Large intestine (tissue), 3 donors: Measurements from ENCODE around the gene RAB11A. TPM values are rescaled to one million over a fixed set of nuclear protein-coding genes. Genes with fewer than 3 reads are reported as not detected.

Source experiments
- DNase-seq, 2 donors: peaks; one replicate each; pipeline versions ENCODE4 v3.0.0 to v3.0.0-alpha.2; 2013
- H3K27ac ChIP-seq: one replicate; pipeline ENCODE4 v1.5.1; 2013; ENCODE audit warnings: low read length
- H3K27me3 ChIP-seq: 2 replicates; pipeline ENCODE4 v1.6.1; 2013; ENCODE audit warnings: low read length; ENCODE audit not compliant: control insufficient read depth, insufficient read depth
- H3K36me3 ChIP-seq: 2 replicates; pipeline ENCODE4 v1.6.1; 2013; ENCODE audit warnings: low read length; ENCODE audit not compliant: control insufficient read depth, insufficient read depth
- H3K4me1 ChIP-seq: one replicate; pipeline ENCODE4 v1.6.1; 2013; ENCODE audit warnings: low read length; ENCODE audit not compliant: control insufficient read depth, insufficient read depth
- H3K4me3 ChIP-seq: one replicate; pipeline ENCODE4 v1.5.1; 2013; ENCODE audit warnings: low read length
- H3K9me3 ChIP-seq: one replicate; pipeline ENCODE4 v1.6.1; 2013; ENCODE audit warnings: mild to moderate bottlenecking, low read depth, low read length, moderate library complexity; ENCODE audit not compliant: control insufficient read depth
- WGBS: methylation state at CpG from one replicate; pipeline ENCODE4 v1.1.5; 2013; ENCODE audit warnings: low lambda C conversion rate; ENCODE audit not compliant: insufficient coverage; 5-methylcytosine and 5-hydroxymethylcytosine counted together
- polyA plus RNA-seq: library from polyadenylated mRNA; unstranded; fragments of 120-200 nt; gene quantifications from one replicate; pipeline ENCODE4 v1.2.1, GENCODE V29; 2013

Gene RAB11A
- polyA plus RNA-seq, 1 donor = 256 TPM

GRCh38 chr15:65914981-65915925 lies 46.0 kb downstream of the RAB11A start:
- Histone ChIP-seq H3K27me3 (no peaks in the 10 kb centered on the region), H3K36me3 (peaks cover 15% of the 10 kb centered on the region), H3K4me3 (no peak overlapping the region), H3K4me1 (no peaks in the 10 kb centered on the region), H3K9me3 (no peaks in the 10 kb centered on the region), H3K27ac (no peak overlapping the region)
- no peak for DNase-seq
- WGBS = no CpG with 5 or more reads among the region's 8 CpGs

- no peak for DNase-seq
- Histone ChIP-seq H3K4me3 (no peak overlapping the region), H3K4me1 (no peaks in the 10 kb centered on the region), H3K27me3 (no peaks in the 10 kb centered on the region), H3K9me3 (no peaks in the 10 kb centered on the region), H3K36me3 (peaks cover 10% of the 10 kb centered on the region), H3K27ac (no peak overlapping the region)
- no CpG with 5 or more reads among the region's 7 CpGs for WGBS
These were observed 46.9 kb downstream of the RAB11A start for GRCh38 chr15:65916041-65916663.

- H3K27me3 ChIP-seq = no peaks in the 10 kb centered on the region
- peak; percentile 16 to 34 for DNase-seq
- no peak overlapping the region for H3K4me3 ChIP-seq
- no peaks in the 10 kb centered on the region for H3K4me1 ChIP-seq
- no CpG with 5 or more reads among the region's 16 CpGs for WGBS
- H3K27ac ChIP-seq = no peak overlapping the region
- no peaks in the 10 kb centered on the region for H3K9me3 ChIP-seq
- peaks cover 7% of the 10 kb centered on the region for H3K36me3 ChIP-seq
These were observed 47.5 kb downstream of the RAB11A start for GRCh38 chr15:65916664-65917406.

GRCh38 chr15:65917407-65917756 lies 48.1 kb downstream of the RAB11A start:
- H3K4me1 ChIP-seq = no peaks in the 10 kb centered on the region
- no CpG with 5 or more reads among the region's 3 CpGs for WGBS
- no peaks in the 10 kb centered on the region for H3K27me3 ChIP-seq
- DNase-seq = no peak
- no peak overlapping the region for H3K4me3 ChIP-seq
- H3K36me3 ChIP-seq = peaks cover 2% of the 10 kb centered on the region
- no peak overlapping the region for H3K27ac ChIP-seq
- H3K9me3 ChIP-seq = no peaks in the 10 kb centered on the region

GRCh38 chr15:65917936-65918335 lies 48.6 kb downstream of the RAB11A start:
- Histone ChIP-seq H3K4me3 (no peak overlapping the region), H3K9me3 (no peaks in the 10 kb centered on the region), H3K27me3 (no peaks in the 10 kb centered on the region), H3K4me1 (no peaks in the 10 kb centered on the region), H3K36me3 (peaks cover 2% of the 10 kb centered on the region), H3K27ac (no peak overlapping the region)
- DNase-seq = no peak
- WGBS = no CpG with 5 or more reads among the region's 4 CpGs

- no CpG with 5 or more reads among the region's 3 CpGs for WGBS
- H3K27me3 ChIP-seq = no peaks in the 10 kb centered on the region
- H3K27ac ChIP-seq = no peak overlapping the region
- DNase-seq = no peak
- peaks cover 2% of the 10 kb centered on the region for H3K36me3 ChIP-seq
- H3K9me3 ChIP-seq = no peaks in the 10 kb centered on the region
- no peaks in the 10 kb centered on the region for H3K4me1 ChIP-seq
- H3K4me3 ChIP-seq = no peak overlapping the region
These were observed 49.1 kb downstream of the RAB11A start for GRCh38 chr15:65918357-65918920.

- Histone ChIP-seq H3K9me3 (no peaks in the 10 kb centered on the region), H3K27ac (no peak overlapping the region), H3K36me3 (peaks cover 2% of the 10 kb centered on the region), H3K27me3 (no peaks in the 10 kb centered on the region), H3K4me3 (no peak overlapping the region), H3K4me1 (no peaks in the 10 kb centered on the region)
- no peak for DNase-seq
- WGBS = no CpG with 5 or more reads among the region's 5 CpGs
These were observed 49.7 kb downstream of the RAB11A start for GRCh38 chr15:65918945-65919344.

GRCh38 chr15:65919353-65919752 lies 50.1 kb downstream of the RAB11A start:
- no CpG with 5 or more reads among the region's 9 CpGs for WGBS
- no peaks in the 10 kb centered on the region for H3K4me1 ChIP-seq
- peaks cover 2% of the 10 kb centered on the region for H3K36me3 ChIP-seq
- no peaks in the 10 kb centered on the region for H3K9me3 ChIP-seq
- no peak overlapping the region for H3K27ac ChIP-seq
- no peak for DNase-seq
- no peak overlapping the region for H3K4me3 ChIP-seq
- H3K27me3 ChIP-seq = no peaks in the 10 kb centered on the region

GRCh38 chr15:65920121-65920520 lies 50.8 kb downstream of the RAB11A start:
- Histone ChIP-seq H3K9me3 (no peaks in the 10 kb centered on the region), H3K36me3 (peaks cover 2% of the 10 kb centered on the region), H3K27ac (no peak overlapping the region), H3K4me1 (no peaks in the 10 kb centered on the region), H3K27me3 (no peaks in the 10 kb centered on the region), H3K4me3 (no peak overlapping the region)
- no CpG with 5 or more reads among the region's 1 CpG for WGBS
- no peak for DNase-seq

GRCh38 chr15:65920825-65921309 lies 51.6 kb downstream of the RAB11A start:
- Histone ChIP-seq H3K27me3 (no peaks in the 10 kb centered on the region), H3K4me1 (no peaks in the 10 kb centered on the region), H3K9me3 (no peaks in the 10 kb centered on the region), H3K36me3 (no peaks in the 10 kb centered on the region), H3K27ac (no peak overlapping the region), H3K4me3 (no peak overlapping the region)
- no CpG with 5 or more reads among the region's 4 CpGs for WGBS
- DNase-seq = no peak
